GM15510 (cell line): ENCODE measurements around the gene PLCB1.

Experiments
- POLR2A ChIP-seq: IDR thresholded peaks from 3 replicates; pipeline ENCODE4 v1.6.1; 2011; ENCODE audit warnings: borderline replicate concordance; ENCODE audit not compliant: insufficient read length; ENCODE audit errors: extremely low read depth

PLCB1 gene

DNA sequence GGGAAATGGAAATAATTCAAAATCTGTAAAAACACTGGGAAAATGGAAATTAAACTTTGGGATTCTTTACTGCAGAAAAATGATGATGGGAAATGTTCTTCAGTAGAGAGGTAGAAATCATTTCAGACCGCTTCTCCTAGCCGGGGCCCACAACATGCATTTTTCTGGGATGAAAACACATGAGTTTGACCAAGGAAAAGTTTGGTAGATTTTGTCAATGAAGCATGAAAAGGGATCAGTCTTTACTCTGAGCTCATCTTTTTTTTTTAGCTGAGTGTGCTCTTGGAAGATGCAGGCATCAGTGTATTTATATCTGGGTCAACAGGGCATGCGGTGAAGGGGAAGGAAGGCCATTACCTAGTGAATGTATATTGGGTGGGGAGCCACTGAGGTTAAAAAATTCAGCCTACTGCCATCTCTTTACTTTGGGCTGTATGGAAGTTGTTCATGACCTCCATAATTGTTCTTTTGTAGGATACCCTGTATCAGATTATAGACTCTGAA, 36.8 kb downstream of the PLCB1 start:
- no peak for TF ChIP-seq POLR2A

DNA sequence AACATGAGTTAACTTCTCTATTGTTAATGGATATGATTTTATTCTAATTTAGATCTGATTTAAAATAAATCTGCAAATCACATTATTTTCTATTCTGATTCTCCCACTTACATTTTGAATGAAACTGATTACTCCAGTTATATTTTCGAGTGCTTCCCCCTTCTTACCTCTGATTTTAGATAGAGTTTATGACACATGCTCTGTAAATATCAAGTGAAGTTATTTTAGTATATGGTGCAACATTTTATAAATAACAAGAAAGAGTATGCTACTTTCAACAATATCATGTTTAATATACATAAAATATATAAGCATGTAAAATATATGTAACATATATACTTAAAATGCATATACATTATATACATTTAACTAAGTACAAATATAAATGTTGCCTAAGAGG, 38.9 kb downstream of the PLCB1 start:
- no peak for TF ChIP-seq POLR2A

DNA sequence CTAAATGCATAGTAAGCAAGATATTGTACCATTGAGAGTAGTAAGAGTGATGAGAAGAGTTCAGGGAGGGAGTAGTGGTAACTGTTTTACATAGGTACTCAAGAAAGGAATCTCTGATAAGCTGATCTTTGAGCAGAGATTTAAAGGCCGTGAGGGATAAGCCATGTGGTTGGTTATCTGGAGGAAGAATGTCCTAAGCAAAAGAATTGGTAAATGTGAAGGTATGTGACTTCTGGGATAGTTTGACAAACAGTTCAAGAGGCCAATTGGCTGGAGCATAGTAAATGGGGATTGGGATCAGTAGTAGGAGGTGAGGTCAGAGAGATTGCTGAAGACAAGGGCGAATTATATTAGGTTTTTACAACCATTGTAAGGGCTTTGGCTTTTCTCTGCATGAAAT, 40.1 kb downstream of the PLCB1 start:
- no peak for TF ChIP-seq POLR2A

DNA sequence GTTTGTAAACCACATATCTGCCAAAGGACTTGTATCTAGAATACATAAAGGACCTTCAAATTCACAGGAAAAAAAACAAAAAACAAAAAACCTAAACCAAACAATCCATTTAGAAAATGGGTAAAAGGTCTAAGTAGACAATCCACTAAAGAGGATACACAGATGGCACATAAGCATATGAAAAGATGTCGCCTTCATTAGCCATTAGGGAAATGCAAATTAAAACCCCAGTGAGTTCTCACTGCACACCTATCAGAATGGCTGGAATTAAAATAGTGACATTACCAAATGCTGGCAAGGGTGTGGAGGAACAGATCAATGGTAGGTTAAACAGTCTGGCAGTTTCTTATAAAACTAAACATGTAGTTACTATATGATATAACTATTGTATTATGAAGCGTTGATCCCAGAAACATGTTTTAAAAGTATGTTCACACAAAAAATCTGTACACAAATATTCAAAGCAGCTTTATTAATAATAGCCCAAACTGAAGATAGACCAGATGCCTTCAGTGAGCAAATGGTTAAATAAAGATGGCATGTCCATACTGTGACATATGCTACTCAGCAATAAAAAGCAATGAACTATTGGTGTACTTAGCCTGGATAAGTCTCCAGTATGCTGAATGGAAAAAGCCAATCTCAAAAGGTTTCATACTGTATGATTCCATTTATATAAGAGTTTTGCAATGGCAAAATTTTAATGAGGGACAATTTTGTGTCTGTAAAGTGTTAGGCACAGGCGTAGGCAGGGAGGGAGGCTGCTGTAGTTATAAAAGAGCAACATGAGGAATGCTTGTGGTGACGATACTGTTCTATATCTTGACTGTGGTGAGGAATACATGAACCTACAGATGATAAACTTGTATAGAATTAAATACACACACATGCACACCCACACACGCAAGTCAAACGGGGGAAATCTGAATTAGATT, 43.9 kb downstream of the PLCB1 start:
- TF ChIP-seq POLR2A = no peak

DNA sequence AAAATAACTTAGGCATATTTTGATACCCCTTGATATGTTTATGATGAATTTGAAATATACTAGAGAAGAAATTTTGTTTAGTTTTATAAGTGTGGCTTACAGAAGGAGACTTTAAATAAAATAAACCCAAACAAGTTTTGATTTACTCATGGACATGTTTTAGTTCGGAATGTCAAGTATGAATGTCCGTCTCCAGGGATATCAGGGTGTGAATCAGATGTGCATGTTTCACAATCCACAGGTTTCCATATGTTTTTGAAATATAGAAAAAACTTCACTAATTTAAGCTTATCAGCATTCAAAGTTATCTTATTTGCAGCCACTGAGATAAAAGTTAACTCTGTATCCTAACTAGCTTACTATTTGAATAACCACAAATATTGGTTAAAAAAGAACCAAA, 51.5 kb downstream of the PLCB1 start:
- TF ChIP-seq POLR2A = no peak

DNA sequence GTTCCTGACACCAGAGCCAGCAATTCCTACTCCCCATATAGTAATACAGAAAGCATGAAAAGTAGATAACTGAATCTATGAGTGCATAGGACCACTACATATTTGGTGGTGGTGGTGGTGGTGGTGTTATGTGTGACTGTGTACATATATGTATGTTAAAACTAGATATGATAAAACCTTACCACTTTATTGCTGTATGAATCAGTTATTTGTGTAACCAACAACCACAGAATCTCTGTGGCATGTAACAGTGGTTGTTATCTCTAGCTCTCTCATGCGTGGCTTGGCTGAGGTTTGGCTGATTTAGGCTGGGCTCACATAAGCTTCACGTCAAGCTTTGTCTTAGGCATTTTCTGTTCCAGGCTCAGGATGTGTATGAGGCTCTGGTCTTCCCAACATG, 55.7 kb downstream of the PLCB1 start:
- no peak for TF ChIP-seq POLR2A

DNA sequence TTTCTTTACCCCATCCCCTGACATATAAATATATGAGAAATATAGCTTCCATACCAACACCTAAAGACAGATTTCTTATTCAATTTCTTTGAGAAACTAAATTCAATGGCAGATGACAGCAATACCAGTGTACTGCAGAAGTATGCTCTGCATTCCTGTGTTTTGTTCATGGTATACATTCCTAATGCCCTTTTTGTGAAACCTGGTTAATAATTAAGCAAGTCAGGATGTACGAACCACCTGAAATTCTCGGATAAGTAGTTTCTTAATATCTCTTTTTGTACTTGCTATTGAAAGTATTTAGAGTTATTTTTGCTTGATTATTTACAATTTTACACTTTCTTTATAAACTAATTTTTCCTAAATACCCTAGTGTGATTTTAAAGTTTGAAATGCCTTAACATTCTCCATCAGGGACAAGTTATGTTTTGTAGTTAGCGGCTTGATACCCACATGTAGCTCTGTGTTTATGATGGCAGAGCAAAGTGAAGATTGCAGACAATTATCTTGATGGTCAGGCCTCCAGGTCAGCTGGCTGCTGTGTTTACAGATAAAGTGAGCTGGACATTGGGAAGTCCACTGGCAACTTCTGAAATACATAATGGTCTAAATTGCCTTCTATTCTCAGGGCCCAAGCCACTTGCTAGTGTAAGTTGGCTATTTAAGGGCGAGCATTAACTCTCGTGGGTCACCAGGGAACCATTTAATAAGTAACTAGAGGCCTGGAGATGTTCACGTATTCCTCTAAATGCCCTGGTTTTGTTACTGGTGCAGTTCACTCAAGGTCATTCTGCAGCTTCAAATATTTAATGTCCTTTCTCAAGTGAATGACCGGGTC, 58.2 kb downstream of the PLCB1 start:
- TF ChIP-seq POLR2A = no peak

DNA sequence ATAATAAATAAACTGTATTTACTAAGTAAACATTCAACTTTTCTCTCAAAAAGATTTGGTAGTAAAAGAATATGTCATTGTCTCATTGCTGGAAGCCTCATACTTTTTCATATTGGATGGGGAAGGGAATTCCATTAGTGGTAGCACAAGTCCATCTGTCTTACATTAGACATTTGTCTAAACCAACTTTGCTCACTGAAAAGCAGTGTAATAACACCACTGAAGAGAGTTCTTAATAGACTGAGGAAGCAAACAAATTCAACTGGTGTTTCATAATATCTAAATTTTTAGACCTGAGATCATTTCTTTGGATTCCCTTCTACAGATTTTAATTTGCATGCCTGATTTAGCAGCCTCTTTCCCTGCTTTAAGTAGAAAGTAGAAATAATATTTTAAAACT, 62.7 kb downstream of the PLCB1 start:
- TF ChIP-seq POLR2A = no peak

DNA sequence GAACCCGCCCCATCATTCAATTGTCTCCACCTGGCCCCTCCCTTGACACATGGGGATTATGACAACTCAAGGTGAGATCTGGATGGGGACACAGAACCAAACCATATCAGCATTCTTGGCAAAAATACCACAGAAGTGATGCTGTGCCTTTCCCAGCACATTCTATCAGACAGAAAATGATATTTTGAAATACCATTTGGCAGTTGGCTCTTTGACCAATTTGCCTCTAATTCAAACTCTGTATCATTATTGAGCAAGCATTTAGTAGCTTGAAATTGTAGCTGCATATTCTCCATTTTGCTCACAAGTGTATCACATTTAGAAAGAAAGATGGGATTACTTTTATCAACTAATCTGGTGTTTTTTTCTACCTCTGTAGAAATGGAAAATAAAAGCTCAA, 64.0 kb downstream of the PLCB1 start:
- no peak for TF ChIP-seq POLR2A

DNA sequence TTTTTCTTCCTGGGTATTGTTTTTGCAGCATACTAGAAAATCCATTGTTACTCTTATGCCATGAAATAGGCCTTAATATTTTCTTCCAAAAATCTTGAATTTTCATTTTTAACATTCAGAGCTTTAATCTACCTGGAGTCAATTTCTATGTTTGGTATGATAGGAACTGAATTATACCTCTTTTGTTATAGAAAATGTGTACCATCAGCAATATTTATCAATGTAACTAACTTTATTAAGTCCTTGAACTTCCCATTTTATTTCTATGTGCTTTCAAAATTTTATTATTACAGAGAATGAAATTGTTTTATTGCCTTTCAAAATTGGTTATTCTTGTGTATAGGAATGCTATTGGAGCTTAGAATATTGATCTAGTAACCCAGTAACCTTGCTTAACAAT, 68.2 kb downstream of the PLCB1 start:
- no peak for TF ChIP-seq POLR2A

DNA sequence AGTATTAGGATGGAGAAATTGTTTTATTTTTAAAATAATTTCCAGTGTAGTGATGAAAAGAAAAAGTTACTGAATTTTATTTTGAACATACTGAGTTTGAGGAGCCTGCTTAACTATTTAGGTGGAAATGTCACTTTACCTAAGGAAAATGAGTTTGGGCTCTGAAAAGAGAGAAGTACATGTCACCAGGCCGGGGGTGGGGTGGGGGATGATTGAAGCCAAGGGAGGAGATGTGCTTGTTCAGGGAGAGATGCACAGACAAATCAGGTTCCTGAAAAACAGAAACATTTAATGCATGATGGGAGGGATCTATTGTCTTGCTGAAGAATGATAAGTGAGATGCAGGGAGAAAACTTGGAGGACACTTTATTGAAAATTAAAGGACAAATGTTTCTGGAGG, 71.3 kb downstream of the PLCB1 start:
- no peak for TF ChIP-seq POLR2A

DNA sequence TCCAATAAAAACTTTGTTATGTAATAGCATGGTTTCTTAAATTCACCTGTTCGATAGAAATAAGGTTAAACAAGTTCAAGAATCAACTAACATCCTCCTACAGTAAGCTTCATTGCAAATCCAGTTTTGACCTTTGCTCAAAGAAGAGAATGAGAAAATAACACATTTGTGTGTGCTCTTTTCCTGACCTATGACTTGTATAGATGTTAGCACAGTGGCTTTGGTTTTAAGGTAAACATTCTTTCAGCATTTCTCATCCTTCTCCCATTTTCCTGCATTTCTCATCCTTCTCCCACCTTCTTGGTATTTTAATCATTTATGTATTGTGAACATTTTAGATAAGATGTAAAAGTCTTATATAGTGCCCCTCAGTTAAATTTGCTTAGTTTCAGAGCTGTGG, 73.9 kb downstream of the PLCB1 start:
- no peak for TF ChIP-seq POLR2A

DNA sequence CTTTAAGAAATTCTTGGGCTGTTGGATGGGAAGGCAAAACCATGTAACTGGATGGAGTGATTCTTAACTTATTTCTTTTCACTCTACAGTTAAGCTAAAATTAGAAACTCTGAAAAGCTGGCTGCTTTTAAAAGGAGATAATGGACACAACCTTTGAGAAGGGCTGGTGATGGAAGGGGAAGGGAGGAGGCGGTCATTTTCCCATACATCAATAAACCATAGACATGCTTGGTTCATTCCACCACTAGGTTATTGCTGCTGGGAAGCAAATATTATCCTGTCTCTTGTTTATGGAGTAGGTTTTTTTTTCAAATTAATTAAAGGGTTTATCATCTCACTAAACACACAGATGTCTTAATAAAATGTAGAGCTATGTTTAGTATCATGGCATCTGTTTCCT, 76.2 kb downstream of the PLCB1 start:
- TF ChIP-seq POLR2A = no peak

DNA sequence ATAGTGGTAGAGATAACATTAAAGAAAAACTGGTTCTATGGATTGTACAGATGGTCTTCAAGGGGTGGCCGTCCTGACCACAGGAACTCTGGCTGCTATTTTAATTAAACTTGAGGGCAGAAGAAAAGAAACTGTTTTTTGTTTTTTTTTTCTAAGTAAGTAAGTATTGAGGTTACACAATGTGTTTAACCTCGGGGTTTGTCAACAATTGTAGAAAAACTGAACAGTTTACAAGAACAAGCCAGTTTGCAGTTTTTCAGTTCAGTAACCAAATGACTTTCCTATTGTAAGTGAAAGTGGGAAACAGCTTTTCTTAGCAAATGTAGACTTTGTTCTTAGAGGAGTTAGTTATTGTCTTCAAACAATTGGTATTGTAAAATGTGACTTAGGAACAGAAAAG, 77.0 kb downstream of the PLCB1 start:
- TF ChIP-seq POLR2A = no peak

DNA sequence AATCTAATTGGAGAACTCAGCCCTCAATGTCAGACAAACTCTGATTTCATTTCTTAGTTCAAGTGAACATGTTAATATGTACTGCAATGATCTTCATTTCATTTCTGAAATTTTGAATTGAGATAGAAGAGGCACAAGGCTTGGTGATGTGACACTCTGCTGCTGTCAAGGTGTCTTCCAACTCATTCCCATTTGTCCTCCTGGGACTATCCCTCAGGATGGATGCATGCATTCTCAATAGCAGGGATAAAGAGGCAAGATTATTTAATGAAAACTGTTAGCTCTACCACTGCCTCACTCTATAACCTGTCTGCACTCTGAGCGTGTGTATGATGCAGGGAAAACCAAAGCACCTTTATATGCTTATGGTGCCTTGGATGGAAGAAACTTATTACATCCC, 78.7 kb downstream of the PLCB1 start:
- TF ChIP-seq POLR2A = no peak
